Right lobe of liver (tissue), 6 donors: Measurements from ENCODE around the gene ITGB8. TPM values are rescaled to one million over a fixed set of nuclear protein-coding genes. Genes with fewer than 3 reads are reported as not detected.

Source experiments
- ATAC-seq, 4 donors: fragments of 200-7000 bp; cut with Tn5 transposase; one replicate each; pipeline ENCODE4 v1.9.1; 2020; ENCODE audit warnings: mild to moderate bottlenecking in 4 of 4, moderate library complexity in 4 of 4
- DNase-seq, 3 donors: peaks; one replicate each; pipeline ENCODE4 v3.0.0-alpha.2; 2020
- H3K27ac ChIP-seq, 3 donors: fragments of 200-600 bp; one replicate each; pipeline ENCODE4 v1.8.0; 2022
- H3K27me3 ChIP-seq, 2 donors: fragments of 200-600 bp; one replicate each; pipeline ENCODE4 v1.8.0; 2022
- H3K36me3 ChIP-seq, 4 donors: fragments of 200-600 bp; sonication (generic) in 1 of 4; one replicate each; pipeline versions ENCODE4 v1.5.1 to v1.8.0; 2017 to 2022; ENCODE audit warnings: control low read depth in 1 of 4
- H3K4me1 ChIP-seq, 4 donors: fragments of 200-600 bp; sonication (generic) in 1 of 4; one replicate each; pipeline versions ENCODE4 v1.5.1 to v1.8.0; 2017 to 2022; ENCODE audit warnings: control low read depth in 1 of 4
- H3K4me3 ChIP-seq, 3 donors: fragments of 200-600 bp; one replicate each; pipeline ENCODE4 v1.8.0; 2022
- H3K9me3 ChIP-seq, 4 donors: fragments of 200-600 bp; sonication (generic) in 1 of 4; one replicate each; pipeline versions ENCODE4 v1.5.1 to v1.8.0; 2017 to 2022; ENCODE audit warnings: control low read depth in 1 of 4
- CTCF ChIP-seq, 4 donors: fragments of 200-600 bp in 3 of 4; fragments of 450-650 bp in 1 of 4; IDR thresholded peaks; one replicate each; pipeline versions ENCODE4 v1.5.1 to v1.8.0; 2016 to 2022; ENCODE audit warnings: antibody characterized with exemption in 4 of 4, mild to moderate bottlenecking in 2 of 4
- POLR2A ChIP-seq: fragments of 450-650 bp; IDR thresholded peaks from one replicate; pipeline ENCODE4 v1.6.1; 2017; ENCODE audit warnings: antibody characterized with exemption, mild to moderate bottlenecking
- WGBS: methylation state at CpG from one replicate; pipeline ENCODE4 v1.1.6; 2018; ENCODE audit warnings: low coverage, low lambda C conversion rate; ENCODE audit not compliant: insufficient coverage; ENCODE audit errors: missing lambda C conversion rate; 5-methylcytosine and 5-hydroxymethylcytosine counted together
- intact Hi-C, 2 donors: fragments of 100-400 bp; cut with DNase I; formaldehyde crosslinking; loops; one replicate each; pipeline versions ENCODE4 v1.11.2 to v1.14.1; 2022
- long read RNA-seq: library from polyadenylated mRNA; unstranded; transcript quantifications from one replicate; pipeline ENCODE4 v2.0.0, GENCODE V29; 2019
- total RNA-seq, 6 experiments: library from RNA; depleted of rRNA in 2 of 6; stranded (reverse); fragments of >200 nt in 2 of 6; fragmentation: NEBNext Ultra II Directional in 3 of 6; extraction: Animal tissue kit (Norgen Biotek cat#: 25700) in 3 of 6; gene quantifications; one replicate each; pipeline versions ENCODE4 v1.1.0 to v1.2.4, GENCODE V29; 2016 to 2023
- donor health status: DM: no; HTN: yes; CAD: no.
- donor health status: DM: no; HTN: no; CAD: no.
- donor health status: DM: no; HTN: no; CAD: no.
- donor health status: DM: no; HTN: yes; CAD: no.
- donor health status: DM: no; HTN: yes; CAD: no.

The ITGB8 gene
- total RNA-seq, result under 1 TPM; 0.43 to 0.70 (median 0.56) TPM
- long read RNA-seq, result 0 reads

GRCh38 chr7:20330239-20330927 is at the start of gene ITGB8:
Gene ITGB8, plus strand, starts transcription at chr7:20330900. Its CDS starts 907 bp downstream, at chr7:20331807.
- WGBS, result under 1% methylated on average over 23 of the region's 50 CpGs
- intact Hi-C loops, result no loop called here

GRCh38 chr7:20282959-20283358 is 47.7 kb upstream of the ITGB8 start:
- no peak for ATAC-seq
- TF ChIP-seq POLR2A (no peak), CTCF (IDR thresholded peaks at IDR 0.05) (no peak)
- H3K27me3 ChIP-seq, result no peaks in the 10 kb centered on the region

More at GRCh38 chr7:20330239-20330927, at the start of gene ITGB8:
- peak within 1 kb of the TSS; percentile 42 to 50 (median 48) for H3K4me3 ChIP-seq
- no peaks in the 10 kb centered on the region for H3K36me3 ChIP-seq
- H3K9me3 ChIP-seq, result no peaks in the 10 kb centered on the region
- peak within 1 kb of the TSS in 2 of 3 donors; percentile 2 to 22 for H3K27ac ChIP-seq
- no peak for TF ChIP-seq POLR2A
- no peak for TF ChIP-seq CTCF (IDR thresholded peaks at IDR 0.05)
- ATAC-seq (peak; percentile 76 to 91 (median 82)), DNase-seq (peak; percentile 54 to 84 (median 74))
- peaks cover 0 to 25% (median 2%) of the 10 kb centered on the region in 4 donors for H3K4me1 ChIP-seq
- H3K27me3 ChIP-seq, result peaks cover 0 to 17% of the 10 kb centered on the region in 2 donors

GRCh38 chr7:20283385-20283784 is 47.3 kb upstream of the ITGB8 start:
- 56% methylated on average over 2 of the region's 2 CpGs for WGBS
- H3K4me1 ChIP-seq, result no peaks in the 10 kb centered on the region
- no peaks in the 10 kb centered on the region for H3K36me3 ChIP-seq
- H3K9me3 ChIP-seq, result no peaks in the 10 kb centered on the region
- H3K27me3 ChIP-seq, result no peaks in the 10 kb centered on the region
- H3K4me3 ChIP-seq, result no peak overlapping the region
- no peak for TF ChIP-seq POLR2A
- TF ChIP-seq CTCF (IDR thresholded peaks at IDR 0.05), result no peak
- DNase-seq (no peak), ATAC-seq (no peak)
- H3K27ac ChIP-seq, result no peak overlapping the region
- intact Hi-C loops, result no loop called here

More at GRCh38 chr7:20282959-20283358, 47.7 kb upstream of the ITGB8 start:
- WGBS, result 30% methylated on average over 1 of the region's 1 CpG
- H3K9me3 ChIP-seq, result no peaks in the 10 kb centered on the region
- H3K4me1 ChIP-seq, result no peaks in the 10 kb centered on the region
- no peaks in the 10 kb centered on the region for H3K36me3 ChIP-seq
- no peak for DNase-seq
- intact Hi-C loops, result no loop called here
- H3K4me3 ChIP-seq, result no peak overlapping the region
- no peak overlapping the region for H3K27ac ChIP-seq

GRCh38 chr7:20284003-20284770 is 46.5 kb upstream of the ITGB8 start:
- Histone ChIP-seq H3K27me3 (no peaks in the 10 kb centered on the region), H3K27ac (no peak overlapping the region), H3K4me1 (no peaks in the 10 kb centered on the region), H3K4me3 (no peak overlapping the region), H3K9me3 (no peaks in the 10 kb centered on the region), H3K36me3 (no peaks in the 10 kb centered on the region)
- intact Hi-C loops, result no loop called here
- WGBS, result 36% methylated on average over 3 of the region's 3 CpGs
- no peak for ATAC-seq
- TF ChIP-seq POLR2A (no peak), CTCF (IDR thresholded peaks at IDR 0.05) (no peak)
- DNase-seq, result no peak
